ENCODE data around the gene VPS72.

VPS72 gene

GRCh38 chr1:151176514-151177045, 13.4 kb downstream of the VPS72 start:
- no peak overlapping the region for H3K9ac ChIP-seq (ENCODE audit: low read length)
- no peak overlapping the region for H2BK120ac ChIP-seq (ENCODE audit: low read depth, low read length)
- no peak overlapping the region for H3K4me2 ChIP-seq (ENCODE audit: low read length)
- no peak overlapping the region for H3K56ac ChIP-seq (ENCODE audit: low read length)
- no peak overlapping the region for H3K27ac ChIP-seq (ENCODE audit: low read depth, low read length)
- H4K8ac ChIP-seq (ENCODE audit: low read depth, low read length), result no peak overlapping the region
- no peak overlapping the region for H3K23ac ChIP-seq (ENCODE audit: low read length)
- WGBS (ENCODE audit: extremely low coverage, insufficient coverage, low lambda C conversion rate), result no CpG with 5 or more reads among the region's 17 CpGs
- no peak overlapping the region for H2BK5ac ChIP-seq (ENCODE audit: low read length)
- H3K27me3 ChIP-seq (ENCODE audit: insufficient read depth, low read length, poor library complexity), result no peaks in the 10 kb centered on the region
- no peaks in the 10 kb centered on the region for H3K4me1 ChIP-seq (ENCODE audit: control insufficient read depth, low read depth, low read length)
- no peaks in the 10 kb centered on the region for H3K79me2 ChIP-seq (ENCODE audit: control insufficient read depth, insufficient read depth, low read length)
- H2BK15ac ChIP-seq (replicated peaks; ENCODE audit: low read depth), result no peak overlapping the region
- H3K36me3 ChIP-seq (ENCODE audit: control insufficient read depth, insufficient read depth, low read length), result peaks cover 4% of the 10 kb centered on the region
- H3K18ac ChIP-seq (ENCODE audit: low read length), result no peak overlapping the region
- H2AK5ac ChIP-seq (ENCODE audit: low read length), result no peak overlapping the region
- no peak overlapping the region for H3K4me3 ChIP-seq (ENCODE audit: low read length)
- DNase-seq, result no peak
- H3K4ac ChIP-seq (ENCODE audit: low read depth, low read length), result no peak overlapping the region
- no peak overlapping the region for H4K5ac ChIP-seq (ENCODE audit: low read length)
- H3K79me1 ChIP-seq (ENCODE audit: low read length), result no peaks in the 10 kb centered on the region

DNA sequence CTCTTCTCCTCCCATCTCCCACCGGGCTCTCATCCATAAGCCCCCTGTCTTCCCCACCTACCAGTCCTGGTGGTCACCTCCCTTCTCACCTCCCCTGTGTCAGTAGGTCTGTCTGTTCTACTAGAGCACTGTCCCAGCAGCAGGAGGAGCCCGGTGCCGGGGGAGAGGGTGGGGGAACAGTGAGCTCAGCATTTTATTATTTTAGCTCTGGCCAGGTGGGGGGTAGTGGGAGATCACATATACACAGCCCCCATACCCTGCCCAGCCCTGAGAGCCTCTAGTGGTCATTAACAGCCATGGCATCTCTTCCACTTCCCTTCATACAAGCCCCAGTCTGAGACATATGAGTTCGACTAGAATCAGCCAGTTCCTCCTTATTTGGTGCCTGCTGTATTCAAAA, 14.1 kb downstream of the VPS72 start, which contains the start of gene TMOD4:
Gene TMOD4 (minus strand): TSS at position 119 of the 400 bp plus-strand sequence. CDS start 1,106 bp downstream, outside the sequence.
- H4K5ac ChIP-seq (ENCODE audit: low read length), result no peak within 1 kb of the TSS
- H3K27ac ChIP-seq (ENCODE audit: low read depth, low read length), result no peak within 1 kb of the TSS
- H3K23ac ChIP-seq (ENCODE audit: low read length), result no peak within 1 kb of the TSS
- H2AK5ac ChIP-seq (ENCODE audit: low read length), result no peak within 1 kb of the TSS
- WGBS (ENCODE audit: extremely low coverage, insufficient coverage, low lambda C conversion rate), result no CpG with 5 or more reads among the region's 4 CpGs
- peak; percentile 48 for DNase-seq
- H3K4ac ChIP-seq (ENCODE audit: low read depth, low read length), result no peak within 1 kb of the TSS
- H2BK15ac ChIP-seq (replicated peaks; ENCODE audit: low read depth), result no peak within 1 kb of the TSS
- H3K79me2 ChIP-seq (ENCODE audit: control insufficient read depth, insufficient read depth, low read length), result no peaks in the 10 kb centered on the region
- no peak within 1 kb of the TSS for H3K9ac ChIP-seq (ENCODE audit: low read length)
- no peak within 1 kb of the TSS for H4K8ac ChIP-seq (ENCODE audit: low read depth, low read length)
- no peak within 1 kb of the TSS for H3K4me2 ChIP-seq (ENCODE audit: low read length)
- H2BK120ac ChIP-seq (ENCODE audit: low read depth, low read length), result no peak within 1 kb of the TSS
- H3K27me3 ChIP-seq (ENCODE audit: insufficient read depth, low read length, poor library complexity), result no peaks in the 10 kb centered on the region
- H3K79me1 ChIP-seq (ENCODE audit: low read length), result no peaks in the 10 kb centered on the region
- peaks cover 1% of the 10 kb centered on the region for H3K36me3 ChIP-seq (ENCODE audit: control insufficient read depth, insufficient read depth, low read length)
- no peaks in the 10 kb centered on the region for H3K4me1 ChIP-seq (ENCODE audit: control insufficient read depth, low read depth, low read length)
- H3K56ac ChIP-seq (ENCODE audit: low read length), result no peak within 1 kb of the TSS
- no peak within 1 kb of the TSS for H3K4me3 ChIP-seq (ENCODE audit: low read length)
- no peak within 1 kb of the TSS for H3K18ac ChIP-seq (ENCODE audit: low read length)
- H2BK5ac ChIP-seq (ENCODE audit: low read length), result no peak within 1 kb of the TSS

DNA sequence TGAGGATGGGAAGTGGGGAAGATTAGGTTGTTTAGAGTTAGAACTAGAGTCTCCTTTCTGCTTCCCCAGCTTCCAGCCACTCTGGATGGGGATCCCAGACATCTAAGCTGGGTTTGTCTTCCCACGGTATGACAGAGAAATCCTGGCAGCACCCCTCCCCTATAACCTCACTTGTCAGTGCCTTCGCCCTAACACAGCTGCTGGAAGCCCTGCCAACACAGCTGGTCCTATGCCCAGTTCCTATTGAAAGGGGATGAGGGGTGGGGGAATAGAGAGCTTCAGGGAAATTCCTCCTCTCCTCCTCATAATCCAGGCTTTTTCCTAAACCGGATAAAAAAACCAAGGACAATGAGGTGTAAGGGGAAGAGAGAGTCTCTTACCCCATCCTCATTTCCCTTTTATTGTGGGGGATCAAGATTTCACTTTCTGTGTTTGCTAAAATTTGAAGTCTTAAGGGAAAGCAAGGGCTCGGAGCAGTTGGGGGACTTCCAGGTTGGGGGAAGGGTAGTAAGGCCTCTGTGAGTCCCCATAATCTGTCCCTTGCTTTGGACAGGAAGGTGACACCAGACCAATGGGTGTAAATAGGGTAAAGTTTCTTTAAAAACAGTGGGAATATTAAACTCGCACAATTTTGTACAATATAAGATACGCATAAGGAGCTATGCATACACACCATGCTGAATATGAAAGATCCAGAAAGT, 14.8 kb downstream of the VPS72 start:
- Histone ChIP-seq H3K4ac (ENCODE audit: low read depth, low read length) (no peak overlapping the region), H3K4me2 (ENCODE audit: low read length) (no peak overlapping the region), H4K8ac (ENCODE audit: low read depth, low read length) (no peak overlapping the region), H2BK15ac (replicated peaks; ENCODE audit: low read depth) (no peak overlapping the region), H3K79me2 (ENCODE audit: control insufficient read depth, insufficient read depth, low read length) (no peaks in the 10 kb centered on the region), H3K27ac (ENCODE audit: low read depth, low read length) (no peak overlapping the region), H3K27me3 (ENCODE audit: insufficient read depth, low read length, poor library complexity) (no peaks in the 10 kb centered on the region), H4K5ac (ENCODE audit: low read length) (no peak overlapping the region), H3K4me3 (ENCODE audit: low read length) (no peak overlapping the region), H3K79me1 (ENCODE audit: low read length) (no peaks in the 10 kb centered on the region), H2BK120ac (ENCODE audit: low read depth, low read length) (no peak overlapping the region), H3K9ac (ENCODE audit: low read length) (no peak overlapping the region), H3K36me3 (ENCODE audit: control insufficient read depth, insufficient read depth, low read length) (peaks cover 1% of the 10 kb centered on the region), H3K4me1 (ENCODE audit: control insufficient read depth, low read depth, low read length) (no peaks in the 10 kb centered on the region), H2AK5ac (ENCODE audit: low read length) (no peak overlapping the region), H3K23ac (ENCODE audit: low read length) (no peak overlapping the region), H3K56ac (ENCODE audit: low read length) (no peak overlapping the region), H2BK5ac (ENCODE audit: low read length) (no peak overlapping the region), H3K18ac (ENCODE audit: low read length) (no peak overlapping the region)
- no CpG with 5 or more reads among the region's 6 CpGs for WGBS (ENCODE audit: extremely low coverage, insufficient coverage, low lambda C conversion rate)
- DNase-seq, result no peak

GRCh38 chr1:151171190-151171589, 18.8 kb downstream of the VPS72 start:
- Histone ChIP-seq H3K4me3 (ENCODE audit: low read length) (no peak overlapping the region), H2AK5ac (ENCODE audit: low read length) (no peak overlapping the region), H3K79me1 (ENCODE audit: low read length) (no peaks in the 10 kb centered on the region), H3K27ac (ENCODE audit: low read depth, low read length) (no peak overlapping the region), H3K79me2 (ENCODE audit: control insufficient read depth, insufficient read depth, low read length) (no peaks in the 10 kb centered on the region), H3K9ac (ENCODE audit: low read length) (no peak overlapping the region), H2BK120ac (ENCODE audit: low read depth, low read length) (no peak overlapping the region), H3K18ac (ENCODE audit: low read length) (no peak overlapping the region), H3K23ac (ENCODE audit: low read length) (no peak overlapping the region), H3K4me1 (ENCODE audit: control insufficient read depth, low read depth, low read length) (no peaks in the 10 kb centered on the region), H4K5ac (ENCODE audit: low read length) (no peak overlapping the region), H4K8ac (ENCODE audit: low read depth, low read length) (no peak overlapping the region), H3K4ac (ENCODE audit: low read depth, low read length) (no peak overlapping the region), H2BK5ac (ENCODE audit: low read length) (no peak overlapping the region), H2BK15ac (replicated peaks; ENCODE audit: low read depth) (no peak overlapping the region), H3K27me3 (ENCODE audit: insufficient read depth, low read length, poor library complexity) (no peaks in the 10 kb centered on the region), H3K56ac (ENCODE audit: low read length) (no peak overlapping the region), H3K4me2 (ENCODE audit: low read length) (no peak overlapping the region), H3K36me3 (ENCODE audit: control insufficient read depth, insufficient read depth, low read length) (peaks cover 1% of the 10 kb centered on the region)
- WGBS (ENCODE audit: extremely low coverage, insufficient coverage, low lambda C conversion rate), result no CpG with 5 or more reads among the region's 5 CpGs
- DNase-seq, result no peak

- Histone ChIP-seq H3K23ac (ENCODE audit: low read length) (no peak overlapping the region), H3K9ac (ENCODE audit: low read length) (peak overlapping the region; percentile 75), H3K4me2 (ENCODE audit: low read length) (no peak overlapping the region), H3K4ac (ENCODE audit: low read depth, low read length) (no peak overlapping the region), H3K4me1 (ENCODE audit: control insufficient read depth, low read depth, low read length) (no peaks in the 10 kb centered on the region), H4K8ac (ENCODE audit: low read depth, low read length) (no peak overlapping the region), H3K36me3 (ENCODE audit: control insufficient read depth, insufficient read depth, low read length) (no peaks in the 10 kb centered on the region), H3K79me1 (ENCODE audit: low read length) (no peaks in the 10 kb centered on the region), H3K27ac (ENCODE audit: low read depth, low read length) (no peak overlapping the region), H3K18ac (ENCODE audit: low read length) (no peak overlapping the region), H2BK120ac (ENCODE audit: low read depth, low read length) (no peak overlapping the region), H3K79me2 (ENCODE audit: control insufficient read depth, insufficient read depth, low read length) (no peaks in the 10 kb centered on the region), H3K27me3 (ENCODE audit: insufficient read depth, low read length, poor library complexity) (no peaks in the 10 kb centered on the region), H2BK5ac (ENCODE audit: low read length) (no peak overlapping the region), H4K5ac (ENCODE audit: low read length) (no peak overlapping the region), H3K4me3 (ENCODE audit: low read length) (no peak overlapping the region), H2AK5ac (ENCODE audit: low read length) (no peak overlapping the region), H3K56ac (ENCODE audit: low read length) (peak overlapping the region; percentile 79), H2BK15ac (replicated peaks; ENCODE audit: low read depth) (no peak overlapping the region)
- DNase-seq, result no peak
- no CpG with 5 or more reads among the region's 6 CpGs for WGBS (ENCODE audit: extremely low coverage, insufficient coverage, low lambda C conversion rate)
These were observed 22.9 kb downstream of the VPS72 start for GRCh38 chr1:151167116-151167515.

Measured in mesendoderm (in vitro differentiated cells).